H1 (cell line): ENCODE measurements around the gene PLB1.

Experiments
- CTCF ChIP-seq, 3 experiments: IDR thresholded peaks; 1 replicate in 2 of 3; 2 replicates in 1 of 3; pipeline versions ENCODE4 v1.5.1 to v1.6.1; 2011; ENCODE audit warnings: low read length in 3 of 3, mild to moderate bottlenecking in 3 of 3, inconsistent platforms in 2 of 3, low read depth in 1 of 3, moderate library complexity in 1 of 3; ENCODE audit not compliant: insufficient read depth in 1 of 3; ENCODE audit errors: control extremely low read depth in 1 of 3
- RFX5 ChIP-seq: IDR thresholded peaks from 2 replicates; pipeline ENCODE4 v1.6.1; 2011; ENCODE audit warnings: low read depth, low read length, improper control_type of control experiment, borderline replicate concordance

- TF ChIP-seq RFX5 (no peak), CTCF (IDR thresholded peaks at IDR 0.05; ENCODE audit: control extremely low read depth in 1 of 3, insufficient read depth in 1 of 3, low read depth in 1 of 3, low read length in 3 of 3) (no peak)
Measured at GRCh38 chr2:28545590-28546200, 49.8 kb downstream of the PLB1 start.
